ENCODE measurements around the gene MOV10L1.
"Not testable (repeated sequence)": the region's sequence is repeated elsewhere in the genome, so short reads cannot be mapped to it uniquely, and the experiment has no call there.

The MOV10L1 gene

DNA sequence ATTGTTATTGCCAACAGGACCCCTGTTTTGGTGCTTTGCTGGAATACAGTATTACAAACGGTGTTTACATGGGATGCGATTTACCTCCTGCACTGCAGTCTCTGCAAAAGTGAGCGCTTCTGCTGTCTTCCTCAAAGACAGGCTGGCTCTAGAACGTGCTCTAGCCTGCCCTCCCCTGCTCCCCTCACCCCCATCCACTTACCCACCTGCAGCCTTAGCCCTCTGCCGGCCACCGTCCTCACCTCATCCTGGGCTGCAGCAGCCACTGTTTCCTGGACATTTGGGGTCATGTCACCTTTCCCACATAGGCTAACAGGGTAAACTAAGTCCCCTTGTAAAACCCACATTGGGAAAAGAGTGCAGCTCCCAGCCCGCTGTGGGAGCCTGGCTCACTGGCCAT lies 71.1 kb downstream of the MOV10L1 start:
- DNase-seq (ENCODE audit: low read depth), result no peak

DNA sequence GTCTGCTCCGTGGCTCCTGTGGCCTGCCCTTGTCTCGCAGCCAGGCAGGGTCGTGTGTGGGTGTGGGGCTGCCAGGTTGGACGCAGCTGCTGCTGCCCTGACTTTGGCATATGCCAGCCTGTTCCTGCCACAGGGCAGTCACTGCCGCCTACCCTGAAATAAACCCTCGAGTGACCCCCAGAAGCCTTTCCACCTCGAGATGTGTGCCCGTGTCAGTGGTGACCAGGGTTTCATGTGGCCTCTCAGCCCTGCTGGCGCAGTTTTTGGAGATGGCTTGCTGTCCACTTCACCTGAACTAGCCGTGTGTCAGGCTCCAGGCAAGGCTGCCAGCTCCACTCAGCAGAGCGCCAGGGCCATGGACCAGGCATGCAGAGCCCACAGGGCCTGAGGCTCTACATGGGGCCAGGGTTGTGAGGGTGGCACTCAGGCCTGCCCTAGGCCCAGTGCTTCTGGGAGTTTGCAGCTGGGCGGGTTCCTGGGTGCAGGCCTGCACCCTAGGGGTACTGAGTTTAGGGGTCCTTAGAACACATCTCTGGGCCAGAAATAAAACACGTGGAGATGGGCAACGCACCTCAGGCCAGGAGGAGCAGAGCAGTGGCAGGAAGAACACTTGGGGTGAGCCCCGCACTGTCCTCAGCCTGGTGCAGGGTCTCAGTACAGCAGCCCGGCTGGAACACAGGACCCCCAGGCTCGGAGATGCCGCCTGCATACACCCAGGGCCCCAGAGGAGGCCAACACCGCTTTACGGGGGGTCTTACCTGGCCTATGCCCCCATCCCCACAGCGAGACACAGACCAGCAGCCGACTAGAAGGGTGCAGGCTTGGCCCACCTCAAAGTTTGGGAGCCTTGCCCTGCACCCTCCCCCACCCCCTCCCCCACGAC lies 71.9 kb downstream of the MOV10L1 start:
- no peak for DNase-seq (ENCODE audit: low read depth)

DNA sequence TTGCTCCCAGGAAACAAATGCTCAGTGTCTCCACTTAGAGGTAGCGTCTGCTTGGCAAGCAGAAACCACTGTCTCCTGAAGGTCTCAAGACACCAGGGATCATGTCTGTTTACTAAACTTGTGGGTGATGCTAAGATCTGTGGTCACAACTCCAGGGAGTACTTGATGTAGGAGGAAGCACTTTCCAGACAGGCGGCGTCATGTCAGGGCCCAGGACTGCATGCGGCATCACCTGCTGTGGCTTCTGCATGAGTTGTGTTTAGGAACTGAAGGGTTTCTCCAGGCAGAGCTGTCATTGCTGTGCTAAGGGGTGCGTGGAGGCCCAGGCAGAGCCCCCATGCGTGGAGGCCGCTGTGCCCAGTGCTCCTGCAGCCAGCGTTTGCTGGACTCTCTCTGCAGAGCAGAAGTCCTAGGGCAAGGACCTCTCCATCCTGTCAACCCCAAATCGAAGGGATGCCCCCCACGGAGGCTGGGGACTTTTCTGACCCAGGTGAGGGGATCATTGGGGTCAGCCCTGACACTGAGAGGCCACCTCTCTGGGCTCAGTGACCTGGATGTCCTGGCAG lies 72.7 kb downstream of the MOV10L1 start:
- no peak for DNase-seq (ENCODE audit: low read depth)

DNA sequence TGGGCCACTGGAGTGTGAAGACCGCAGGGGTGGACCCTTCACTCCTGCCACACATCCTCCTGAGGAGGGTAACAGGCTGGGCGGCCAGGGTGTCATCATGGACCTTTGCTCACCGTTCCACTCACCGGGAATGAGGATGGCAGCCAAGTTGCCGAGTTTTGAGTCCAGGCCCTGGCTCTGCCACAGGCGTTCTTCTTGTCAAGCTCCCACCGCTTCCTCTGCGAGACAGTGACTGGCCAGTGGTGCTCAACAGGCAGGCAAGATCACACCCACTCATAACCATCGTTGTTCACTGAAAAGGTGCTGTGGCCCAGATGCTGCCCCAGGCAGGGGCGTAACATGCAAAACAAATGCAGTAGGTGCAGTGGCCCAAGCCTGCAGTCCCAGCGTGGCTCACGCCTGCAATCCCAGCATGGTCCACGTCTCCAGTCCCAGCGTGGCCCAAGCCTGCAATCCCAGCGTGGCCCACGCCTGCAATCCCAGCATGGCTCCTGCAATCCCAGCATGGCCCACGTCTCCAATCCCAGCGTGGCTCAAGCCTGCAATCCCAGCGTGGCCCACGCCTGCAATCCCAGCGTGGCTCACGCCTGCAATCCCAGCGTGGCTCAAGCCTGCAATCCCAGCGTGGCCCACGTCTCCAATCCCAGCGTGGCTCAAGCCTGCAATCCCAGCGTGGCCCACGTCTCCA lies 75.8 kb downstream of the MOV10L1 start:
- no peak for DNase-seq (ENCODE audit: low read depth)

DNA sequence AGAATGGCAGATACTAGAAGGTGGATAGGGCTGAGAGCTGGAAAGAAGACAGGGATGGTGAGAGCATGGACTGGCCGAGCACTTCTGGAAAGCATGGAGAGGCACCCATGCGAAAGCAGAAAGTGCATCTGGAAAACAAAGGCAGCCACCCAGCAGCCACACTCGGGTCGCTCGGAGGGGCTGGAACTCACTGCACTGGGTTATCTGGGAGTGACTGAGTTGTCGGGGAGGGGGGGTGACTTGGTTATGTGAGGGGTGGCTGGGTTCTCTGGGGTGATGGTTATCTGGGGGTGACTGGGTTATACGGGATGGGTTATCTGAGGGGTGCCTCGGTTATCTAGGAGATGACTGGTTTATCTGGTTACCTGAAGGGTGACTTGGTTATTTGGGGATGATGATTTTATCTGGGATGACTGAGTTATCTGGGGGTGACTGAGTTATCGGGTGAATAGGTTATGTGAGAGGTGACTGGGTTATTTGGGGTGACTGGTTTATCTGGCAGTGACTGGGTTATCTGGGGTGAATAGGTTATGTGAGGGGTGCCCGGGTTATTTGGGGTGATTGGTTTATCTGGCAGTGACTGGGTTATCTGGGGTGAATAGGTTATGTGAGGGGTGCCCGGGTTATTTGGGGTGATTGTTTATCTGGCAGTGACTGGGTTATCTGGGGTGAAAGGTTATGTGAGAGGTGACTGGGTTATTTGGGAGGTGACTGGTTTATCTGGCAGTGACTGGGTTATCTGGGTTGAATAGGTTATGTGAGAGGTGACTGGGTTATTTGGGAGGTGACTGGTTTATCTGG lies 78.1 kb downstream of the MOV10L1 start:
- no peak for DNase-seq (ENCODE audit: low read depth)

DNA sequence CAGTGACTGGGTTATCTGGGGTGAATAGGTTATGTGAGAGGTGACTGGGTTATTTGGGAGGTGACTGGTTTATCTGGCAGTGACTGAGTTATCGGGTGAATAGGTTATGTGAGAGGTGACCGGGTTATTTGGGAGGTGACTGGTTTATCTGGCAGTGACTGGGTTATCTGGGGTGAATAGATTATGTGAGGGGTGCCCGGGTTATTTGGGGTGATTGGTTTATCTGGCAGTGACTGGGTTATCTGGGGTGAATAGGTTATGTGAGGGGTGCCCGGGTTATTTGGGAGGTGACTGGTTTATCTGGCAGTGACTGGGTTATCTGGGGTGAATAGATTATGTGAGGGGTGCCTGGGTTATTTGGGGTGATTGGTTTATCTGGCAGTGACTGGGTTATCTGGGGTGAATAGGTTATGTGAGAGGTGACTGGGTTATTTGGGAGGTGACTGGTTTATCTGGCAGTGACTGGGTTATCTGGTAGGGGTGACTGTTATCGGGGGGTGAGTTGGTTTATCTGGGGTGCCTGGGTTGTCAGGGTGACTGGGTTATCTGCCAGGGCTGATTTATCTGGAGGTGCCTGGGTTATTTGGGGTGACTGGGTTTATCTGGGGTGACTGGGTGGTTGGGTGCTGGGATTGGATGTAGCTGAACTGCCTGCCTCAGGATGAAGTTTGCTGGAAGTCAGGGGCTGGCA lies 78.8 kb downstream of the MOV10L1 start:
- DNase-seq (ENCODE audit: low read depth), result not testable (repeated sequence)

DNA sequence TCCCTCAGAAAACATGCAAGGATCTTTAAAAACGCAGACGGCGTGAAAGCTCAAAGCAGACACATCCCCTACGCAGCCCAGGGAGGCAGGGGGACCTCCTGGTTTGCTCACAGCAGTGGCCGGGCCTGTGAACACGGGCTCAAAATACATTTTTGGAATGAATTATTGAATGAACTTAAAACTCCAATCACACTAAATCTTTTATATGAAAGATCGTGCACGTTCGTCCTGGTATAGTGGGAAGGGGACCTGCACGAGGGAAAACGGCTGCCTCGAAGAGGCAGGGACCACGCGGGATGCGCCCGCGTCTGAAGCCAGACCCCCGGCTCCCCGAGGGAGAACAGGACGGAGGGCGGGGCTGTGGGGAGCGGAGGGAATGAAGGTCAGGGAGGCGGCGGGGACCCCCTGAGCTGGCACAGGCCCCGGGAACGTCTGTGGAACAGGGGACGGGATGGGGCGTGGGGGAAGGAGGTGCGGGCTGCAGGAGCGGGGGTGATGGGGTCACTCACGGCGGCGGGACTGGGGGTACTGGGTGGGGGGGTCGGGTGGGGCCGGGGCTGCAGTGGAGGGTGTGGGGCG lies 79.5 kb downstream of the MOV10L1 start:
- no peak for DNase-seq (ENCODE audit: low read depth)

DNA sequence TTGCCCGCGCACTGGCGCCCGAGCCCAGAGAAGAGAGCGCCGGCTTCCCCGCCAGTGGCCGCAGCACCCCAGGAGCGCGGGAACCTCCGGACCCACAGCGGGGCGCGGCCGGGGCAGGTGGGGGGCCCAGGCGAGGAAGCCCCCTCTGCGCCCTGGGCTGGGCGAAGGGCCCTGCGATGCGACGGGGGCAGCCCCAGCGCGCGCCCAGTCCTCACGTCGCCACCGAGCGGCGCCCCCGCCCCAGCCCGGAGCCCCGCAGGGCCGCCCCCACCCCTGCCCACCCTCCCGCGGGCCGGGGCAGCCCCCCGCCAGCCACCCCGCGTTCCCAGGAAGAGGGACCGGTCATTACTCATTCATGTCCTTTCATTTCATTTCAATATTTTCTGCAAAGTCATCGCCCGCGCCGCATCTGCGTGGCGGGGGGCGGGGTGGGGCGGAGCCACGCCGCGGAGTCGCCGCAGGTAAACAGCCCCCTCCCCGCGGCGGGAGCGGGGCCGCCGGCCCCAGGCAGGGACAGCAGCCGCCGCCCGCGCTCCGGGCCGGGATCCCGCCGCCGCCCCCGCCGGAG lies 80.1 kb downstream of the MOV10L1 start:
- no peak for DNase-seq (ENCODE audit: low read depth)

DNA sequence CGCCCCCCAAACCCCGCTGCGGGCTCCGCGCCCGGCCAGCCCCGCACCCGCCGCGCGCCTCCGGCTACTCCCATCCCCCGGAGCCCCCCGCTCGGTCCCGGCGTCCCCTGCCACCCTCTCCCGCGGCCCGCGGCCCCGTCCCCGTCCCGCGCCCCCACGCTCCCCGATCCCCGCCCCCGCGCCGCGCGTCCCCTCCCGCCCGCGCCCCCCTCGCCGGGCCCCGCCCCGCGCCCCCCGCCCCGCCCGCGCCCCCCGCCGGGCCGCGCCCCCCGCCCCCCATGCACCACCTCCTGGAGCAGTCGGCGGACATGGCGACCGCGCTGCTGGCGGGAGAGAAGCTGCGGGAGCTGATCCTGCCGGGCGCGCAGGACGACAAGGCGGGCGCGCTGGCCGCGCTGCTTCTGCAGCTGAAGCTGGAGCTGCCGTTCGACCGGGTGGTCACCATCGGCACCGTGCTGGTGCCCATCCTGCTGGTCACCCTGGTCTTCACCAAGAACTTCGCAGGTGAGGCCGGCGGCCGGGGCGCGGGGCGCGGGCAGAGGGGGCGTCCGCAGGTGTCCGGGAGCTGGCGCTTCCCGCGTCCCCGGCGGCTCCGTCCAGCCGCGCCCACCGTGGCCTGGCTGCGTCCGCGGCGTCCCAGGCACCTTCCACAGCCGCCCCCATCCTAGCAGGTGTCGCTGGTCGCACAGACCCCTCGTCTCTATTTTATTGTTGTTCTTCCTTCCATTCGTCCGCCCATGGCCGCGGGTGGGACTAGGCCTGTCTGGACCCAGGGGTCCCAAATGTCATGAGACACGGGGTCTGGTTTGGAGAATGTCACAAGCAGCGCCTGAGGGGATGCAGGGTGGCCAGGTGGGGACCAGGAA lies 80.9 kb downstream of the MOV10L1 start, which contains the start of gene PANX2:
Gene PANX2 (plus strand): TSS at position 279 of the 866 bp plus-strand sequence. CDS start 0 bp downstream, at position 279.
- DNase-seq (ENCODE audit: low read depth), result no peak

DNA sequence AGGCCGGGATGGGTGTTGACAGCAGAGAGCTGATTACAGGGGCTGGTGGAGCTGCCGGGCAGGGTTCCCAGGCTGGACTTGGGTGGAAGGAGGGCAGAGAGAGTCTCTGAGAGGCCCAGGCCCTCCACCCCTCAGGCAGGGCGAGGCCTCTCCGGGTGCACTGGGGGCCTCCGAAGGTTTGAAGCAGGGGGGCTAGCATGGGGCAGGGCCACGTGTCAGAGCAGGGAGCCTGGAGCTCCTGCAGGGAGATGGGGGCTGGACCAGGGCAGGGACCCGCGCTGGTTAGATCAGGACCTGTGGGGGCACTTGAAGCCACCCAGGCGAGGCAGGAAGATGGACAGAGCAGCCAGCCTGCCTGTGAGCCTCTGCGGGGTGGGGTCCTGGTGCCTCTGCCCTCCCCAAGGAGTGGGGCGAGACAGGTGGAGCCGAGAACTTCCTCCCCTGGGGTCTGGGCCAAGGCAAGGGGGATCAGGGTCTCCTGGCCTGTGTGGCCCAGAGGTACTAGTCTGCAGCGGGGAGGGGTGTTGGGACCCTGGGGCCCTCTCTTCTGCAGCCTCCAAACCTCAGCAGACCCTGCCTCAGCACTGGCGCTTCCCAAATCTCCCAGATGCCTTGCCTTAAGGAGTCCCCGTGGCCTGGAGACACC lies 81.6 kb downstream of the MOV10L1 start:
- DNase-seq (ENCODE audit: low read depth), result no peak

DNA sequence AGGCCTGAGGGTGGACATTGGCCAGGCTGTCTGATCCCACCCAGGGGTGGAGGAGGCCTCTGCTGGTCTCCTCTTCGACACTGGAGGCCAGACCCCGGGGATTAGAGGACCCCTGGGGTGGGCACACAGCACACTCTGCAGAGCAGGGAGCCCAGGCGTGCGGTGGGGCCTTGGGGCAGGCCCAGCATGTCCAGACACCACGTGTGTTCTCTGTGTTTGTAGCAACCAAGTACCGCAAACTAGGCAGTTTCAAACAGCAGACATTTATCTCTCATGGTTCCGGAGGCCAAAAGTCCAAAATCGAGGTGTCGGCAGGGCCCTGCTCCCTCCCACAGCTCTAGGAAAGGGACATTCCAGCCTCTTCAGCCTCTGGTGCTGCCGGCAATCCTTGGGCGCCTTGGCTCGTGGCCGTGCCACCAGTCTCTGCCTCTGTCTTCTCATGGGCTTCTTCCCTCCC lies 82.2 kb downstream of the MOV10L1 start:
- DNase-seq (ENCODE audit: low read depth), result no peak

DNA sequence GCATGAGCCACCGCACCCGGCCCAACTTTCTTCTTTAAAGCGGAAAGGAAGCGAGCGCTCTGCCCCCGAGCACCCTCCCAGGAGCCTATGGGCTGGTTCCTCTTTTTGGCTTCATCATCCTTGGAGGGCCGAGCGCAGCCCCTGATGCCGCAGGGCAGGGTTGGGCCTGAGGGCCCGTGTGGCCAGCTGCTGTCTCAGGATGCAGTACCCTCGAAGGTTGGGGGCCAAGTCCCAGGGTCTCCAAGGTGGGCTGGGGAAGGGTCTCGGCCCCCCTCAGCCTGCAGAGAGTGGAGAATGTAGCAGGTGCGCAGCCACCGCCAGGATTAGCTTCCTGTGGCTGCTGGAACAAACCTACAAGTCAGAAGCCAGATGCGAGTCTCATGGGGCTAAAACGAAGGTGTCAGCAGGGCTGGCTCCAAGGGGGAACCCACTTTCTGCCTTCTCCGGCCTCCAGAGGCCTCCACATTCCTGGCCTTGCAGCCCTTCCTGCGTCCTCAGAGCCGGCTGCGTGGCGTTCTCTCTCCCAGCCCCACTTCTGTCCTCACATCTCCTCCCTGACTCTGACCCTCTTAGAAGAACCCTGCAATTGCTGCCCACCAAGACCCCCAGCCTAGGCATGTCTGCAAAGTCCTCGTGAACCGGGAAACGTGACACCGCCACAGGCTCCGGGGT lies 83.6 kb downstream of the MOV10L1 start:
- no peak for DNase-seq (ENCODE audit: low read depth)

DNA sequence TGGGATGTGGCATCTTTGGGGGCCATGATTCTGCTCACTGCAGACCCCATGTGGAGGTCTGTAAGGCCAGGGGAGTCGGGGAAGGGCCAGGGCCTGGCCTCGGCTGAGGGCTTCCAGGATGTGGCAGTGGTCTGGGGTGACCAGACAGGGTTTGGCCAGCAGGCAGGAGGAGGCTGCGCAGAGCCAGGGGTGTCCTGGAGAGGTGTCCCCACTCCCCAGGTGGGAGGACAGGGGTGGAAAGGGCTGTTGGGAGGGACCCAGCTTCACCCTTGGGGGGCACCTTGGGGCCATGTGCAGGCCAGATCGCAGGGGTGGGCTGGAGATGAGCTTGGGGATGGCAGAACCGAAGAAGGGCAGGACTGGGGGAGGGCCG lies 84.2 kb downstream of the MOV10L1 start:
- no peak for DNase-seq (ENCODE audit: low read depth)

DNA sequence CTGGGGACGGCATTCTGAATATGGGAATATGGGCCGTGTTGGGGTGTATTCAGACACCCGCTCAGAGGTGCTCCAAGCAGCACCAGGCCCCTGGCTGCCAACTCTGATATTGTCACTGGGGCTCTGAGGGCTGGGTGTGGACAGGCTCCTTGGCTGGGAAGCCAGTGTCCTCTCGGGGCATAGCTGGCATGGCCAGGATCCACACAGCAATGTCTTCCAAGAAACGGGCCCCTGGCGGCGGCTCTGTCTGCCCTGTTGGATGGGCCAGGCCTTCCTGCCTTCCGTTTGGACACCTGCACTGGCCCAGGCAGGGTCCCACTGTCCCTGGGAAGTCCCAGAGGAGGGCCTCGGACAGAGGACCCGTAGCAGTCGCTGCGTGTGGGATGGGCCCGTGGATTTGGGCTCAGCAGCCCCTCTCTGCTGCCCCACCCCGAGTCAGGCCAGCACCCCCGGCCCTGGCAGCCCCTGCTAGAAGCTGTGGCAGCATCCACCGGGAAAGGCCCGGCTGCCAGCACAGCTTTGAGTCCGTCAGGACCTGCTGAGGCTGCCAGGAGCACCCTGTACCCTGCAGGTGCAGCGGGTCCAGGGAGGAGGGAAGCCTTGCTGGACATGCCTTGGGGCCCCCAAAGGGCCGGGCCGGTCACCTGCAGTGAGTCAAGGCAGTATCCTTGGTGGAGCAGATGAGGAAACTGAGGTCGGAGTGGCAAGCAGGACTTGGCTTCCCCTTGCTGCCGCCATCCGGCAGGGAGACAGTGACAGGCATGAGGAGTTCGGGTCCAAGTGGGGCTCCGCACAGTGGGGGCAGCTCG lies 84.8 kb downstream of the MOV10L1 start:
- DNase-seq (ENCODE audit: low read depth), result no peak

DNA sequence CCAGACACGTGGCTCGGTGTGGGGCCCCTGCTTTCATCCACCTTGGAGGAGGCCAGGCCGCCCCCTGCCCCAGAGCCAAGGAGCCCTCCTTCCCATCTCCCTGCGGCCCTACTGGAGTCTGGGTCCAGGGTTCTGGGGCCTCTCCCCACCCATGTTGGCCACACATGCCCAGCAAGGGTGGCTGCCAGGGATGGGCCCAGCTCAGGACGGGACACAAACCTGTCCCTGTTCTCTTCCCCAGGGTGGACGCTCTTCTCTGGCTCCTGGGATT lies 85.3 kb downstream of the MOV10L1 start:
- DNase-seq (ENCODE audit: low read depth), result no peak

DNA sequence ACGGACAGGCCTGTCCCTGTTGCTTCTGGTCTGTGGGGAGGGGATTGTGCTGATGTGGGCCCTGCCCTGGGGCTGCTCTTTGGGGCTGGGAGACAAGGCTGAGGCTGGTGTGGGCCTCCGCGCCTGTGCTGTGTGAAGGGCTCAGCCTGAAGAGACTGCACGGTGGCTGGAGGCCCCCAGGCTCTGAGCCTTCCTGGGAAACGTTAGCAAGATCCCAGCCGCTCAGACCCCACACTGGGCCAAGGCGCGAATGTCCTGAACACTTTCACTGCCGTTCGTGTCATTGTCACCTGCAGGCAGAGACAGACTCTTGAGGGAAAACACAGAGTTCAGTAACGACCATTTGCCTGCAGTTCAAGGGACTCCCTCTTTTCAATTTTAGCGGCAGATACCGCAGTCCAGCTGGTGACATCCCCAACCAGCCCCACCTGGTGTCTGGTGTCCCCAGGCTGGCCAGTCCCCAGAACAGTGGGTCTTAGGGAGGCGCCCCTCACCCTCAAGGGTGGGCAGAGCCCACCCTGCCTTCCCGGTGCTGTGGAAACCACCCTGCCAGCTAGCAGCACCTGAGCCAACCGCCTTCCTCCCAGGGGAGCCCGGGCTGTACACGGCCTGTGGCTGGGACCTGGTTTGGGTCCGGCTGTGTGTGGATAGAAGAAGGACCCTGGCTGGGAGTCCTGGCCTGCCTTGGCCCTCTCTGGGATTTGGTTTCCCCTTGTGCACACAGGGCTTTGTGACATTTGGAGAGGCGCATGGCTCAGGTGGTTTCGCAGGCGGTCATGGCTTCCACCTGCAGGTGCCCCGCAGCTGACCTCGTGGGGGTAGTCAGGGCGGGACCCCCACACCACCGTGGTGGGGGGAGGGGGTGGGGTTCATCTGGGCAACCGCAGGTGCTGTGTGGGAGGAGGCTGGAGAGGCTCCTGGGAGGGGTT lies 86.4 kb downstream of the MOV10L1 start:
- DNase-seq (ENCODE audit: low read depth), result no peak

All from CMK (cell line).